Stomach smooth muscle (tissue), 2 donors: Measurements from ENCODE around the gene SETD2.

Source experiments
- H3K27ac ChIP-seq: one replicate; pipeline ENCODE4 v1.7.0; 2013; ENCODE audit warnings: mild to moderate bottlenecking, low read length, inconsistent platforms
- H3K27me3 ChIP-seq, 2 donors: one replicate each; pipeline ENCODE4 v1.7.0; 2013; ENCODE audit warnings: low read length in 2 of 2; ENCODE audit not compliant: insufficient read depth in 2 of 2, control insufficient read depth in 1 of 2
- H3K36me3 ChIP-seq, 2 donors: one replicate each; pipeline ENCODE4 v1.7.0; 2013; ENCODE audit warnings: low read length in 2 of 2; ENCODE audit not compliant: control insufficient read depth in 2 of 2, insufficient read depth in 2 of 2
- H3K4me1 ChIP-seq: one replicate; pipeline ENCODE4 v1.7.0; 2013; ENCODE audit warnings: low read length; ENCODE audit not compliant: control insufficient read depth, insufficient read depth
- H3K4me3 ChIP-seq, 2 donors: one replicate each; pipeline ENCODE4 v1.7.0; 2013; ENCODE audit warnings: low read length in 2 of 2
- H3K9ac ChIP-seq, 2 donors: one replicate each; pipeline ENCODE4 v1.7.0; 2013; ENCODE audit warnings: low read length in 2 of 2, mild to moderate bottlenecking in 1 of 2
- H3K9me3 ChIP-seq, 2 donors: one replicate each; pipeline ENCODE4 v1.7.0; 2013; ENCODE audit warnings: low read length in 2 of 2; ENCODE audit not compliant: control insufficient read depth in 2 of 2
- donor health status: healthy.
- donor health status: Pancreatic carcinoma.

The SETD2 gene

DNA sequence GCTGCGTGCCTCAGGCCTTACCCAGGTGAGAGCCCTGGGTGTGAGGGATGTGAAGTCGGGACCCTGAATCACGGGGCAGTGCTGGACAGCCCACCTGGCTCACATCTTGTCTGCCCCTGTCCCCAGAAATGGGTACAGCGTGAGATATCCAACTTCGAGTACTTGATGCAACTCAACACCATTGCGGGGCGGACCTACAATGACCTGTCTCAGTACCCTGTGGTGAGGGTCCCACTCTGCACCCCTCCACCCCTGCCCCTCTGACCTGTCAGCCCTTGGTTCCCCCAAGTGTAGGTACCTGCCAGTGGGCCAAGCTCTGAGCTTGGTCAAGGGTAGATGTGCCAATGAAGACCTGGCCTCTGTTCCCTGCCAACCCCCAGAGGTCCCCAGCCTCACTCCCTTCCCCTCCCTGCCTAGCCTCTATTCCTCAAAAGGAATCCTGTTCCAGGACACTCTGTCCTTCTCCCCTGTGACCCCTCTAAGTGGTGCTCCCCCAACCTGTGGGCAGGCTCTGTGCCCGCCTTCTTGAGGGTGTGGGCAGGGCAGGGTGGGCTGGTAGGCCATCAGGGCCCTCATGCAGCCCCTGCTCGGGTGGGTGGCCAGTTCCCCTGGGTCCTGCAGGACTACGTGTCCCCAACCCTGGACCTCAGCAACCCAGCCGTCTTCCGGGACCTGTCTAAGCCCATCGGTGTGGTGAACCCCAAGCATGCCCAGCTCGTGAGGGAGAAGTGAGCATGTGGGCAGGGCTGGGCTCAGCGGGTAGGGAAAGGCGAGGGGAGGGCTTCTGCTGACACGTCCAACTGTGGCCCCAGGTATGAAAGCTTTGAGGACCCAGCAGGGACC lies 159.3 kb downstream of the SETD2 start:
- Histone ChIP-seq H3K4me3 (no peak overlapping the region), H3K4me1 (peaks cover 2% of the 10 kb centered on the region), H3K27ac (no peak overlapping the region), H3K27me3 (no peaks in the 10 kb centered on the region), H3K36me3 (peaks cover 9 to 23% of the 10 kb centered on the region in 2 donors), H3K9ac (no peak overlapping the region), H3K9me3 (no peaks in the 10 kb centered on the region)

DNA sequence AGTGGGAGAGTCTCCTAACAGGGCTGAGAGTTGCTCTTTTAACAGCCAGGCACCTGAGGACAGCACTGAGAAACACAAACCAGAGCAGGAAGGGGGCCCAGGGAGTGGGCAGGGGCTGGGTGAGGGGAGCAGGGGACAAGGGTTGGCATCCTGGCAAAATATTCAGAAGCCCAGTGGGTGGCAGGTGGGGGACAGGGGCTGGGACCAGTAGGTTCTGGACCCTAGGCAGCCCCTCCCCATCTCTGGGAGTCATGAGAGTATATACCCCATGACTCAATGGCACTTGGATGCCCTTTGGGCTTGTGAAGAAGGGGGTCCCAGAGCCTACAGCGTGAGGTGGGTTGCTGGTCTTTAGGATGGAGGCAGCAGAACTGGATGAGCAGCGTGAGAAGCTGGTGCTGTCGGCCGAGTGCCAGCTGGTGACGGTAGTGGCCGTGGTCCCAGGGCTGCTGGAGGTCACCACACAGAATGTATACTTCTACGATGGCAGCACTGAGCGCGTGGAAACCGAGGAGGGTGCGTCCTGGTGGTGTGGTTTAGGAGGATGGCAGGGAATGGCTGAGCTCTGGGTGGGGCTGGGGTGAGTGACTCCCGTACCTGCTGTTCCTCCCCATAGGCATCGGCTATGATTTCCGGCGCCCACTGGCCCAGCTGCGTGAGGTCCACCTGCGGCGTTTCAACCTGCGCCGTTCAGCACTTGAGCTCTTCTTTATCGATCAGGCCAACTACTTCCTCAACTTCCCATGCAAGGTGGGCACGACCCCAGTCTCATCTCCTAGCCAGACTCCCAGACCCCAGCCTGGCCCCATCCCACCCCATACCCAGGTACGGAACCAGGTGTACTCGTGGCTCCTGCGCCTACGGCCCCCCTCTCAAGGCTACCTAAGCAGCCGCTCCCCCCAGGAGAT lies 160.2 kb downstream of the SETD2 start:
- H3K27me3 ChIP-seq = no peaks in the 10 kb centered on the region
- H3K27ac ChIP-seq = no peak overlapping the region
- H3K9me3 ChIP-seq = no peaks in the 10 kb centered on the region
- peaks cover 9 to 23% of the 10 kb centered on the region in 2 donors for H3K36me3 ChIP-seq
- no peaks in the 10 kb centered on the region for H3K4me1 ChIP-seq
- H3K9ac ChIP-seq = no peak overlapping the region
- H3K4me3 ChIP-seq = no peak overlapping the region

GRCh38 chr3:47003056-47003410 lies 160.9 kb downstream of the SETD2 start:
- no peaks in the 10 kb centered on the region for H3K27me3 ChIP-seq
- H3K4me3 ChIP-seq = no peak overlapping the region
- peaks cover 9 to 23% of the 10 kb centered on the region in 2 donors for H3K36me3 ChIP-seq
- H3K9ac ChIP-seq = no peak overlapping the region
- H3K9me3 ChIP-seq = no peaks in the 10 kb centered on the region
- no peak overlapping the region for H3K27ac ChIP-seq
- H3K4me1 ChIP-seq = peaks cover 4% of the 10 kb centered on the region

DNA sequence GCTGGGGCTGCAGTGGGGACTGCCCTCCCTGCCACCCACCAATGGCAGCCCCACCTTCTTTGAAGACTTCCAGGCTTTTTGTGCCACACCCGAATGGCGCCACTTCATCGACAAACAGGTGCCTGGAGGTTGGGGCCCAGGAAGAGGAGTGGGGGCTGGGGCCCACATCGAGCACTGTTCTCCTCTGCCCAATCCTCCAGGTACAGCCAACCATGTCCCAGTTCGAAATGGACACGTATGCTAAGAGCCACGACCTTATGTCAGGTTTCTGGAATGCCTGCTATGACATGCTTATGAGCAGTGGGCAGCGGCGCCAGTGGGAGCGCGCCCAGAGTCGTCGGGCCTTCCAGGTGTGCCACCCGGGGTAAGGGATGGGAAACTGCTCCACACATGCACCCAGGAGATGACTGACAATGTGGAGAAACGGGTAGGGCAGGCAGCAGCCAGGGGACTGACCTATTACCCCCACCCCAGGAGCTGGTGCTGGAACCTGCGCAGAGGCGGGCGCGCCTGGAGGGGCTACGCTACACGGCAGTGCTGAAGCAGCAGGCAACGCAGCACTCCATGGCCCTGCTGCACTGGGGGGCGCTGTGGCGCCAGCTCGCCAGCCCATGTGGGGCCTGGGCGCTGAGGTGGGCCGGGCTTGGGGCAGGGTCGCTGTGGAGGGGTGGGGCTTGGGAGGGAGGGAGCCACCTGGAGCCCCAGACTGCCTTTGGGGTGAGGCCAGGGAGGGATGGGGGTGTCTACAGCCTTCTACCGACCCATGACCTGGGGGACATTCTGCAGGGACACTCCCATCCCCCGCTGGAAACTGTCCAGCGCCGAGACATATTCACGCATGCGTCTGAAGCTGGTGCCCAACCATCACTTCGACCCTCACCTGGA lies 161.5 kb downstream of the SETD2 start:
- H3K27ac ChIP-seq = no peak overlapping the region
- peaks cover 4% of the 10 kb centered on the region for H3K4me1 ChIP-seq
- H3K36me3 ChIP-seq = peaks cover 9 to 23% of the 10 kb centered on the region in 2 donors
- H3K9me3 ChIP-seq = no peaks in the 10 kb centered on the region
- H3K27me3 ChIP-seq = no peaks in the 10 kb centered on the region
- H3K4me3 ChIP-seq = no peak overlapping the region
- no peak overlapping the region for H3K9ac ChIP-seq

DNA sequence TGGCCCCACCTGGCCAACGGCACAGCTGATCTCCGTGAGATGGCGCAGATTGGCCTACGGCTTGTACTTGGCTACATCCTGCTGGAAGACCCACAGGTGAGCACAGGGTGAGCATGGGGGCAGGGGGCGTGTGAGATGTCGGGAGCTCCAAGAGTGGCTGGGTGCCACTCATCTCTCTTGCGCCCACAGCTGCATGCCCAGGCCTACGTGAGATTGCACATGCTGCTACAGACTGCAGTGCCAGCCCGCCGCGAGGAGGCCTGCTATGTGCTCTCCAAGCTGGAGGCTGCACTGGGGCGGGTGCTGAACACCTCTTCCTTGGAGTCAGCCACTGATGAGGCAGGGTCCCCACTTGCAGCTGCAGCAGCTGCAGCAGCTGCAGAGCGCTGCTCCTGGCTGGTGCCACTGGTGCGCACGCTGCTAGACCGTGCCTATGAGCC lies 162.2 kb downstream of the SETD2 start:
- H3K36me3 ChIP-seq = peaks cover 9 to 23% of the 10 kb centered on the region in 2 donors
- no peak overlapping the region for H3K4me3 ChIP-seq
- H3K27me3 ChIP-seq = no peaks in the 10 kb centered on the region
- no peaks in the 10 kb centered on the region for H3K9me3 ChIP-seq
- no peak overlapping the region for H3K27ac ChIP-seq
- peaks cover 4% of the 10 kb centered on the region for H3K4me1 ChIP-seq
- no peak overlapping the region for H3K9ac ChIP-seq

DNA sequence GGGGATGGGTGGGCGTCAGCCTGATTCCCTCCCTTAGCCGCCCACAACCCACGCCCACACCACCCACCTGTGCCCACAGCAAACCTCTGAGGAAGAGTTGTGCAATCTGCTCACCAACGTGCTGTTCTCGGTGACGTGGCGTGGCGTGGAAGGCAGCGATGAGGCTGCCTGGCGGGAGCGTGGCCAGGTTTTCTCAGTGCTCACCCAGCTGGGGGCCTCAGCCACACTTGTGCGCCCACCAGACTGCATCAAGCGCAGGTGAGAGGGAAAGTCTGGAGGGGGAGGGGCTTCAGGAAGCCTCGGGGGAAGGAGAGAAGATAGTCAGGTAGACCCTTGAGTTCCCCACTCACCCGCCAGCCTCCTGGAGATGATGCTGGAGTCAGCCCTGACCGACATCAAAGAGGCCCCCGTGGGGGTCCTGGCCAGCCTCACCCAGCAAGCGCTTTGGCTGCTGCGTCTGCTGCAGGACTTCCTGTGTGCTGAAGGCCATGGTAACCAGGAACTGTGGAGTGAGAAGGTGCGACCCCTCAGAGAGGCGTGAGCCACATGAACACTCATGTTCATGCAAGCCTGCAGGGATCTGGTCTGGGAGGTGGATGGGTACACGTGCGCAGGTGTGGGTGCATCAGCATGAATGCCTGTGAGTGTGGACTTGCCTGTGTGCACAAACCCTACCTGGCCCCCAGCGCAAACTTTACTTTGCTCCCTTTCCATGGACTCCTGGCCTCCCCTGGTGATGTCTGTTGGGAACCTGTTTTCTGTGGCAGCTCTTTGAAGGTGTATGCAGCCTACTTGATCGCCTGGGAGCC lies 162.8 kb downstream of the SETD2 start:
- Histone ChIP-seq H3K4me1 (peaks cover 4% of the 10 kb centered on the region), H3K27me3 (no peaks in the 10 kb centered on the region), H3K36me3 (peaks cover 9 to 20% of the 10 kb centered on the region in 2 donors), H3K9ac (no peak overlapping the region), H3K27ac (no peak overlapping the region), H3K9me3 (no peaks in the 10 kb centered on the region), H3K4me3 (no peak overlapping the region)

- no peak overlapping the region for H3K4me3 ChIP-seq
- H3K9ac ChIP-seq = no peak overlapping the region
- H3K27me3 ChIP-seq = no peaks in the 10 kb centered on the region
- H3K4me1 ChIP-seq = peaks cover 4% of the 10 kb centered on the region
- no peaks in the 10 kb centered on the region for H3K9me3 ChIP-seq
- peaks cover 9 to 14% of the 10 kb centered on the region in 2 donors for H3K36me3 ChIP-seq
- no peak overlapping the region for H3K27ac ChIP-seq
Observed at GRCh38 chr3:47000198-47000815, 163.6 kb downstream of the SETD2 start.

- H3K27ac ChIP-seq = no peak overlapping the region
- peaks cover 9 to 13% of the 10 kb centered on the region in 2 donors for H3K36me3 ChIP-seq
Observed at GRCh38 chr3:46999516-47000197, 164.3 kb downstream of the SETD2 start.

GRCh38 chr3:46998852-46999515 lies 164.9 kb downstream of the SETD2 start:
- H3K36me3 ChIP-seq = peaks cover 9 to 14% of the 10 kb centered on the region in 2 donors

More at GRCh38 chr3:46999516-47000197, 164.3 kb downstream of the SETD2 start:
- Histone ChIP-seq H3K4me3 (no peak overlapping the region), H3K27me3 (no peaks in the 10 kb centered on the region), H3K4me1 (peaks cover 4% of the 10 kb centered on the region), H3K9ac (no peak overlapping the region), H3K9me3 (no peaks in the 10 kb centered on the region)

More at GRCh38 chr3:46998852-46999515, 164.9 kb downstream of the SETD2 start:
- H3K9me3 ChIP-seq = no peaks in the 10 kb centered on the region
- H3K27me3 ChIP-seq = no peaks in the 10 kb centered on the region
- no peak overlapping the region for H3K9ac ChIP-seq
- H3K27ac ChIP-seq = no peak overlapping the region
- H3K4me3 ChIP-seq = no peak overlapping the region
- H3K4me1 ChIP-seq = peaks cover 4% of the 10 kb centered on the region
